ENCODE measurements around the gene CDH2. TPM values are rescaled to one million over a fixed set of nuclear protein-coding genes. Genes with fewer than 3 reads are reported as not detected.

CDH2 gene
- total and polyA plus RNA-seq, 10 donors: 0.96 to 40.2 (median 24.6) TPM

GRCh38 chr18:28009589-28009988 lies 167.3 kb downstream of the CDH2 start:
- Histone ChIP-seq H3K36me3 (no peaks in the 10 kb centered on the region), H3K27ac (no peak overlapping the region), H3K4me1 (no peaks in the 10 kb centered on the region), H3K9me3 (no peaks in the 10 kb centered on the region), H3K4me3 (no peak overlapping the region), H3K27me3 (replicated peaks in 1 of 7) (no peaks in the 10 kb centered on the region)
- no peak for DNase-seq
- intact Hi-C loops (cut with DNase I; ENCODE audit: low total_unique reads): no loop called here
- TF ChIP-seq POLR2A (IDR thresholded peaks at IDR 0.05) (no peak), POLR2AphosphoS5 (IDR thresholded peaks at IDR 0.05) (no peak), CTCF (IDR thresholded peaks at IDR 0.05 in 8 of 11, conservative IDR thresholded peaks at IDR 0.05 in 3 of 11) (no peak)
- WGBS, 5 donors: 89 to 95% (median 92%) methylated on average over 6 of the region's 6 CpGs

GRCh38 chr18:28007841-28008240 lies 169.1 kb downstream of the CDH2 start:
- H3K27ac ChIP-seq: no peak overlapping the region
- no peaks in the 10 kb centered on the region for H3K36me3 ChIP-seq
- DNase-seq: no peak
- TF ChIP-seq POLR2A (IDR thresholded peaks at IDR 0.05) (no peak), CTCF (IDR thresholded peaks at IDR 0.05 in 8 of 11, conservative IDR thresholded peaks at IDR 0.05 in 3 of 11) (no peak), POLR2AphosphoS5 (IDR thresholded peaks at IDR 0.05) (no peak)
- H3K4me1 ChIP-seq: no peaks in the 10 kb centered on the region
- WGBS, 5 donors: 82 to 88% (median 87%) methylated on average over 5 of the region's 5 CpGs
- intact Hi-C loops (cut with DNase I; ENCODE audit: low total_unique reads): no loop called here
- no peak overlapping the region for H3K4me3 ChIP-seq
- H3K27me3 ChIP-seq (replicated peaks in 1 of 7): no peaks in the 10 kb centered on the region
- no peaks in the 10 kb centered on the region for H3K9me3 ChIP-seq

- Histone ChIP-seq H3K27ac (no peak overlapping the region), H3K4me3 (no peak overlapping the region), H3K36me3 (no peaks in the 10 kb centered on the region), H3K9me3 (no peaks in the 10 kb centered on the region), H3K27me3 (replicated peaks in 1 of 7) (no peaks in the 10 kb centered on the region), H3K4me1 (no peaks in the 10 kb centered on the region)
- TF ChIP-seq CTCF (IDR thresholded peaks at IDR 0.05 in 8 of 11, conservative IDR thresholded peaks at IDR 0.05 in 3 of 11): no peak
- TF ChIP-seq POLR2A (IDR thresholded peaks at IDR 0.05): no peak
- no peak for TF ChIP-seq POLR2AphosphoS5 (IDR thresholded peaks at IDR 0.05)
- WGBS, 5 donors: 83 to 91% (median 85%) methylated on average over 7 of the region's 7 CpGs
- DNase-seq: no peak
- intact Hi-C loops (cut with DNase I; ENCODE audit: low total_unique reads): no loop called here
Observed at GRCh38 chr18:28005164-28005563, 171.8 kb downstream of the CDH2 start.

GRCh38 chr18:28004606-28005005 lies 172.3 kb downstream of the CDH2 start:
- Histone ChIP-seq H3K36me3 (no peaks in the 10 kb centered on the region), H3K4me1 (no peaks in the 10 kb centered on the region), H3K9me3 (no peaks in the 10 kb centered on the region), H3K27ac (no peak overlapping the region), H3K27me3 (replicated peaks in 1 of 7) (no peaks in the 10 kb centered on the region), H3K4me3 (no peak overlapping the region)
- 57 to 78% (median 67%) methylated on average over 1 of the region's 1 CpG for WGBS, 5 donors
- TF ChIP-seq CTCF (IDR thresholded peaks at IDR 0.05 in 8 of 11, conservative IDR thresholded peaks at IDR 0.05 in 3 of 11) (no peak), POLR2A (IDR thresholded peaks at IDR 0.05) (no peak), POLR2AphosphoS5 (IDR thresholded peaks at IDR 0.05) (no peak)
- intact Hi-C loops (cut with DNase I; ENCODE audit: low total_unique reads): no loop called here
- DNase-seq: no peak
